Ovary (tissue), 9 donors: ENCODE measurements around the gene WNK1. TPM values are rescaled to one million over a fixed set of nuclear protein-coding genes. Genes with fewer than 3 reads are reported as not detected.

Source experiments
- DNase-seq, 5 donors: peaks; one replicate each; pipeline ENCODE4 v3.0.0-alpha.2; 2019 to 2020
- H3K27ac ChIP-seq, 2 donors: fragments of 200-600 bp; one replicate each; pipeline versions ENCODE4 v1.5.1 to v1.8.0; 2019 to 2022
- H3K27me3 ChIP-seq: fragments of 200-600 bp; one replicate; pipeline ENCODE4 v1.8.0; 2022
- H3K36me3 ChIP-seq: fragments of 200-600 bp; sonication (generic); one replicate; pipeline ENCODE4 v1.5.1; 2019
- H3K4me1 ChIP-seq: one replicate; pipeline ENCODE4 v1.8.1; 2013; ENCODE audit warnings: mild to moderate bottlenecking, moderate library complexity; ENCODE audit not compliant: insufficient read depth
- H3K4me3 ChIP-seq: fragments of 200-600 bp; sonication (generic); one replicate; pipeline ENCODE4 v1.5.1; 2017
- H3K9me3 ChIP-seq, 2 donors: fragments of 200-600 bp in 1 of 2; sonication (generic) in 1 of 2; one replicate each; pipeline versions ENCODE4 v1.5.1 to v1.8.1; 2013 to 2019; ENCODE audit warnings: mild to moderate bottlenecking in 1 of 2, moderate library complexity in 1 of 2
- EP300 ChIP-seq: sonication (generic); formaldehyde crosslinking; IDR thresholded peaks from one replicate; pipeline ENCODE4 v1.6.1; 2017; ENCODE audit warnings: antibody characterized with exemption
- POLR2A ChIP-seq: fragments of 450-650 bp; IDR thresholded peaks from one replicate; pipeline ENCODE4 v1.6.1; 2017; ENCODE audit warnings: antibody characterized with exemption, mild to moderate bottlenecking, moderate library complexity
- WGBS, 3 donors: extraction: QIAGEN DNeasy Blood & Tissue Kit in 1 of 3; methylation state at CpG; one replicate each; pipeline versions ENCODE4 v1.1.5 to v1.1.7; 2013 to 2017; 5-methylcytosine and 5-hydroxymethylcytosine counted together
- intact Hi-C, 4 donors: fragments of 100-400 bp; cut with DNase I; formaldehyde crosslinking; loops; one replicate each; pipeline versions ENCODE4 v1.11.0 to v1.15.1; 2022 to 2023
- polyA plus RNA-seq, 2 donors: library from polyadenylated mRNA; stranded (reverse); fragments of 200-250 nt in 1 of 2; fragments of 350-450 nt in 1 of 2; fragmentation: Illumina TruSeq in 1 of 2; extraction: RNeasy Lipid Tissue Mini Kit (QIAGEN cat#74804) in 1 of 2; gene quantifications; one replicate each; pipeline ENCODE4 v1.2.3, GENCODE V29; 2013 to 2014
- total RNA-seq, 7 donors: library from RNA; depleted of rRNA in 2 of 7; stranded (reverse); fragments of >200 nt in 2 of 7; fragmentation: NEBNext Ultra II Directional in 3 of 7; extraction: Animal tissue kit (Norgen Biotek cat#: 25700) in 3 of 7; gene quantifications; one replicate each; pipeline versions ENCODE4 v1.1.0 to v1.2.4, GENCODE V29; 2016 to 2023
- TF ChIP-seq, protein P1 (sequence below), 3 donors: fragments of 450-650 bp in 2 of 3; fragments of 200-600 bp in 1 of 3; IDR thresholded peaks; one replicate each; pipeline versions ENCODE4 v1.5.1 to v1.8.0; 2016 to 2022; ENCODE audit warnings: antibody characterized with exemption in 3 of 3, mild to moderate bottlenecking in 1 of 3
- donor health status: DM: no; HTN: no; CAD: no; lungs with moderate emphysema.
- donor health status: DM: no; HTN: no; CAD: no.
- donor health status: Bipolar disorder and iron deficiency.
- donor health status: DM: yes; HTN: yes; CAD: no.
- donor health status: DM: no; HTN: no; CAD: no.
- donor health status: DM: yes; HTN: yes; CAD: no.

The WNK1 gene
- total and polyA plus RNA-seq, 9 donors, result 26.0 to 144 (median 98.3) TPM

DNA sequence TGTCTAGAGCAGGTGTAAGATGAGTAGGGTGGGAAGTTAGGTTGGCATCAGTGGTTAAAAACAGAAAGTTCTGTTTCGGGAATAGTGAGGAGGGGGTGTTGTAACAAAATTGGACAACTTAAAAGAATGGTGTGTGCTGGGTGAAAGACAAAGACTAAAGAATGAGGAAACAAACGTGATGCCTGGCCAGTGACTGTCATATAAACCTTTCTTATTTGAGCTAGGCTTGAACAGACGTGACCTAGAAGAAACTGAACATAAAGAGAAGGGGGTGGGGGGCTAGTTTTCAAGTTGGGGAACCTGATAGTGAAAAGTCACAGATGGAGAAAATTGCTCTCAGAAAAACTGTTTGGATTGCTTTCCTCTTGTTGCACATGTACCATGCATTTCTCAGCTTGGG is 157.5 kb downstream of the WNK1 start:
- Histone ChIP-seq H3K27me3 (no peaks in the 10 kb centered on the region), H3K27ac (no peak overlapping the region), H3K9me3 (no peaks in the 10 kb centered on the region), H3K36me3 (no peaks in the 10 kb centered on the region), H3K4me3 (no peak overlapping the region), H3K4me1 (peaks cover 3% of the 10 kb centered on the region)
- TF ChIP-seq, protein P1, sequence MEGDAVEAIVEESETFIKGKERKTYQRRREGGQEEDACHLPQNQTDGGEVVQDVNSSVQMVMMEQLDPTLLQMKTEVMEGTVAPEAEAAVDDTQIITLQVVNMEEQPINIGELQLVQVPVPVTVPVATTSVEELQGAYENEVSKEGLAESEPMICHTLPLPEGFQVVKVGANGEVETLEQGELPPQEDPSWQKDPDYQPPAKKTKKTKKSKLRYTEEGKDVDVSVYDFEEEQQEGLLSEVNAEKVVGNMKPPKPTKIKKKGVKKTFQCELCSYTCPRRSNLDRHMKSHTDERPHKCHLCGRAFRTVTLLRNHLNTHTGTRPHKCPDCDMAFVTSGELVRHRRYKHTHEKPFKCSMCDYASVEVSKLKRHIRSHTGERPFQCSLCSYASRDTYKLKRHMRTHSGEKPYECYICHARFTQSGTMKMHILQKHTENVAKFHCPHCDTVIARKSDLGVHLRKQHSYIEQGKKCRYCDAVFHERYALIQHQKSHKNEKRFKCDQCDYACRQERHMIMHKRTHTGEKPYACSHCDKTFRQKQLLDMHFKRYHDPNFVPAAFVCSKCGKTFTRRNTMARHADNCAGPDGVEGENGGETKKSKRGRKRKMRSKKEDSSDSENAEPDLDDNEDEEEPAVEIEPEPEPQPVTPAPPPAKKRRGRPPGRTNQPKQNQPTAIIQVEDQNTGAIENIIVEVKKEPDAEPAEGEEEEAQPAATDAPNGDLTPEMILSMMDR (IDR thresholded peaks at IDR 0.05), result no peak
- no peak for TF ChIP-seq POLR2A
- TF ChIP-seq EP300, result no peak
- WGBS, 3 donors, result 82 to 91% (median 86%) methylated on average over 3 of the region's 3 CpGs
- no peak for DNase-seq
- intact Hi-C loops, result no loop called here

DNA sequence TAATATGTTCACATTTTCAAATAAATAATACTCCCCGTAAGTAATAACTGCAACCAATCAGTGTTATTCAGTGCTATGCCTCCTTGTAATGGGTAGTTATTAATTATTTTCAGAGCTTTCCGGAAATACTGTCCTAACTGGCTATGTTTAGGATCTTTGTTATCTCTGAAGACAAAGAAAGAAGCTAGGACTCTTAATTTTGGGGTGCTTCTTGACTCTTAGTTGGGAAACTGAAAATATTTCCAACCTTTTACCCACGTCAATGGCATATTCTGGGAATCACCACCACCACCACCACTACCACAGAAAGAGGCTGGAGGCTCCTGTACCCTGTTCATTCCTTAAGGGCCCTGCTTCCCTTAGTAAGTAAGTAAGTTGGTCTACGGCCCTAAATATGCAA is 158.0 kb downstream of the WNK1 start:
- 69 to 74% (median 72%) methylated on average over 4 of the region's 4 CpGs for WGBS, 3 donors
- intact Hi-C loops, result no loop called here
- DNase-seq, result no peak
- no peak overlapping the region for H3K4me3 ChIP-seq
- H3K27me3 ChIP-seq, result no peaks in the 10 kb centered on the region
- H3K4me1 ChIP-seq, result peaks cover 3% of the 10 kb centered on the region
- TF ChIP-seq, protein P1 (IDR thresholded peaks at IDR 0.05), result no peak
- TF ChIP-seq EP300 (no peak), POLR2A (no peak)
- no peaks in the 10 kb centered on the region for H3K9me3 ChIP-seq
- H3K27ac ChIP-seq, result no peak overlapping the region
- H3K36me3 ChIP-seq, result no peaks in the 10 kb centered on the region

DNA sequence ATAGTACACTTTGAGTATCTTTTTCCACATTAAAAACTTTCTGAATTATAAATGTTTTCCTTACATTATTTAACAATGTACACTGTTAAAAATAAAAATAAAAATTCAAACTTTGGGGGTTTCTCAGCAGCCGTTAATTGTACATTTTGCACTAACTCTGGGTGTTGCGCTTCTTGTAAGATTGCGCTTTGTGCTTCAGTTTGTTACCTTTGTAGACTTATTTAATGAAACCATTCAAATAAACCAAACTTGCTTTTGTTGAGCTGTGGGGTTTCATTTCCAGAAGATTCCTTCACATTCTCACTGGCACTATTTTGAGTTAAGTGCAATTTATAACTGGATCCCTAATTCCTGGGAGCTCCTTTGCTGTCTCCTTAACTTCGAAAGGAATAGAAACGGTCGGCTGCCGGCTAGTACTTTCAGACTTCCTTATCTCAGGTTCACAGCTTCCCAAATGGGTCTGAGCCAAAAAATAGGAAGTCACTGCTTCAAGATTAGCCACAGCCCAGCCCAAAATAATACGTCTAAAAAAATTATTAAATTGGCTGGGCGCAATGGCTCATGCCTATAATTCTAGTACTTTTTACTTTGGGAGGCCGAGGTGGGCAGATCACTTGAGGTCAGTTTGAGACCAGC is 158.9 kb downstream of the WNK1 start:
- intact Hi-C loops, result no loop called here
- DNase-seq, result no peak
- H3K36me3 ChIP-seq, result no peaks in the 10 kb centered on the region

DNA sequence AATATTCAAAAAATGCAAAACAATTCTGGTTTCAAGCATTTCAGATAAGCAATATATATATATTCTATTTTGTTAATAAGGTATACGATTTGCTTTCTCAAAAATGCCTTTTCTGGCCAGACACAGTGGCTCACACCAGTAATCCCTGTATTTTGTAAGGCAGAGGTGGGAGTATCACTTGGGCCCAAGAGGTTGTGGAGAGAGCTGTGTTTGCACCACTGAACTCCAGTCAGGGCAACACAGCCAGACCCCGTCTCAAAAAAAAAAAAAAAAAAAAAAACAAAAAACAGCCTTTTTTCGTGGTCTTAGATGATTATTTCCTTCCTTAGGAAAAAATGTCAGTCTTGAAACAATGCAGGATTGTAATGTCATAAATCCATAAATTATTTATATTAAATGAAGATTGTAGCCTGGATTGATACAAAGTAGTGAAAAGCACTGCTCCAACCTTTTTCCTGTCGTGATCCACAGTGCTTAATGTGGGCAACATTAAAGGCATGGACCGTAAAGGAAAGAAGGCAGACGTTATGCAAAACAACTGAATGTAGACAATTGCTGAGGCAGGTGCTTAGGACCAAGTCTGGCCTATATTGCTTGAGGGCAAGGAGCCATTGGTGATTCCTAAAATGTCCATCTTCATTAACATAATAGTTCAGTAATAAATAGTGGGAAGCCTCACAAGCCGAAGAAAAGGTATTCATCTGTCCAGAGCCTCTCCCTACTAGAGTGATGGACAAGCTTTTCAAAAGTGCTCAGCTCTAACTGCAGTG is 160.3 kb downstream of the WNK1 start:
- DNase-seq, result no peak
- no peaks in the 10 kb centered on the region for H3K36me3 ChIP-seq
- intact Hi-C loops, result no loop called here
- 76 to 78% (median 78%) methylated on average over 7 of the region's 7 CpGs for WGBS, 3 donors
- no peak overlapping the region for H3K27ac ChIP-seq
- H3K9me3 ChIP-seq, result no peaks in the 10 kb centered on the region
- H3K4me3 ChIP-seq, result no peak overlapping the region
- no peaks in the 10 kb centered on the region for H3K27me3 ChIP-seq
- TF ChIP-seq EP300 (no peak), POLR2A (no peak)
- TF ChIP-seq, protein P1 (IDR thresholded peaks at IDR 0.05), result no peak
- H3K4me1 ChIP-seq, result peaks cover 3% of the 10 kb centered on the region

More for the DNA sequence above, 158.9 kb downstream of the WNK1 start:
- H3K9me3 ChIP-seq, result no peaks in the 10 kb centered on the region
- TF ChIP-seq EP300, result no peak
- no peak for TF ChIP-seq POLR2A
- TF ChIP-seq, protein P1 (IDR thresholded peaks at IDR 0.05), result no peak
- H3K27ac ChIP-seq, result no peak overlapping the region
- no peaks in the 10 kb centered on the region for H3K27me3 ChIP-seq
- WGBS, 3 donors, result 46 to 50% (median 48%) methylated on average over 10 of the region's 10 CpGs
- H3K4me1 ChIP-seq, result peaks cover 3% of the 10 kb centered on the region
- no peak overlapping the region for H3K4me3 ChIP-seq
